ENCODE measurements around the gene VRK2. TPM values are rescaled to one million over a fixed set of nuclear protein-coding genes. Genes with fewer than 3 reads are reported as not detected.
"Not testable (repeated sequence)": the region's sequence is repeated elsewhere in the genome, so short reads cannot be mapped to it uniquely, and the experiment has no call there.

The VRK2 gene
- total RNA-seq, 1 experiment from 2014 or later: 52.7 TPM

DNA sequence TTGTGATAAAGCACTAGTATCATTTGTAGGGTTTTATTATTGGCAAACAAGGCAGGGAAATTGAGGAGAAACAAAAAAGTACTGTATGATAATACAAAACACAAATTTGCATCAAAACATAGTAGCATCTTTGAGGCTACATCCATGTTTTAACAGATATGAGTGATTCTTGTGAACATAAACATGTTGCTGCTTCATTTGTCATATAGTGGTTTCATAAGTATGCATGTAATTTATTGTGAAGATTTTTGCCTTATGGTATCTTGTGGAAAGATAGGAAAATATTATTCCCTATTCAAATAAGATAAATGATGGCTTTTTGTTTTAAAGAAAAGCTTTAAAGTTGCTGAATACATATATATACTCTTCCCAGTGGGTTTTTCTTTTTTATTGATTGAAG lies 60.3 kb downstream of the VRK2 start:
- Mint-ChIP-seq H3K4me3 (ENCODE audit: unreplicated experiment) (no peak overlapping the region), H3K27me3 (ENCODE audit: insufficient read depth, unreplicated experiment) (no peaks in the 10 kb centered on the region), H3K4me1 (ENCODE audit: insufficient read depth, unreplicated experiment) (peaks cover 37% of the 10 kb centered on the region), H3K36me3 (ENCODE audit: insufficient read depth, unreplicated experiment) (peaks cover 19% of the 10 kb centered on the region), H3K27ac (ENCODE audit: low read depth, unreplicated experiment) (peak overlapping the region; percentile 89), H3K9me3 (ENCODE audit: unreplicated experiment) (no peaks in the 10 kb centered on the region)
- intact Hi-C loops (cut with micrococcal nuclease): no loop called here
- POLR2A ChIA-PET: interaction anchor here (0.8 to 4.0 kb wide), 6 partner anchors 8 to 321 kb away, joined by 3 to 38 read pairs (median 4); partner anchors contain the start of gene VRK2
- CTCF ChIA-PET: interaction anchor here (0.6 kb wide), 1 partner anchor 28 kb away, joined by 4 read pairs; no protein-coding TSS in a partner anchor
- DNase-seq (ENCODE audit: unreplicated experiment): no peak
- TF ChIP-seq, protein P1, sequence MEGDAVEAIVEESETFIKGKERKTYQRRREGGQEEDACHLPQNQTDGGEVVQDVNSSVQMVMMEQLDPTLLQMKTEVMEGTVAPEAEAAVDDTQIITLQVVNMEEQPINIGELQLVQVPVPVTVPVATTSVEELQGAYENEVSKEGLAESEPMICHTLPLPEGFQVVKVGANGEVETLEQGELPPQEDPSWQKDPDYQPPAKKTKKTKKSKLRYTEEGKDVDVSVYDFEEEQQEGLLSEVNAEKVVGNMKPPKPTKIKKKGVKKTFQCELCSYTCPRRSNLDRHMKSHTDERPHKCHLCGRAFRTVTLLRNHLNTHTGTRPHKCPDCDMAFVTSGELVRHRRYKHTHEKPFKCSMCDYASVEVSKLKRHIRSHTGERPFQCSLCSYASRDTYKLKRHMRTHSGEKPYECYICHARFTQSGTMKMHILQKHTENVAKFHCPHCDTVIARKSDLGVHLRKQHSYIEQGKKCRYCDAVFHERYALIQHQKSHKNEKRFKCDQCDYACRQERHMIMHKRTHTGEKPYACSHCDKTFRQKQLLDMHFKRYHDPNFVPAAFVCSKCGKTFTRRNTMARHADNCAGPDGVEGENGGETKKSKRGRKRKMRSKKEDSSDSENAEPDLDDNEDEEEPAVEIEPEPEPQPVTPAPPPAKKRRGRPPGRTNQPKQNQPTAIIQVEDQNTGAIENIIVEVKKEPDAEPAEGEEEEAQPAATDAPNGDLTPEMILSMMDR (IDR thresholded peaks at IDR 0.05; ENCODE audit: unreplicated experiment): no peak
- no TSS peak for BruUV-seq (replicated peaks)

DNA sequence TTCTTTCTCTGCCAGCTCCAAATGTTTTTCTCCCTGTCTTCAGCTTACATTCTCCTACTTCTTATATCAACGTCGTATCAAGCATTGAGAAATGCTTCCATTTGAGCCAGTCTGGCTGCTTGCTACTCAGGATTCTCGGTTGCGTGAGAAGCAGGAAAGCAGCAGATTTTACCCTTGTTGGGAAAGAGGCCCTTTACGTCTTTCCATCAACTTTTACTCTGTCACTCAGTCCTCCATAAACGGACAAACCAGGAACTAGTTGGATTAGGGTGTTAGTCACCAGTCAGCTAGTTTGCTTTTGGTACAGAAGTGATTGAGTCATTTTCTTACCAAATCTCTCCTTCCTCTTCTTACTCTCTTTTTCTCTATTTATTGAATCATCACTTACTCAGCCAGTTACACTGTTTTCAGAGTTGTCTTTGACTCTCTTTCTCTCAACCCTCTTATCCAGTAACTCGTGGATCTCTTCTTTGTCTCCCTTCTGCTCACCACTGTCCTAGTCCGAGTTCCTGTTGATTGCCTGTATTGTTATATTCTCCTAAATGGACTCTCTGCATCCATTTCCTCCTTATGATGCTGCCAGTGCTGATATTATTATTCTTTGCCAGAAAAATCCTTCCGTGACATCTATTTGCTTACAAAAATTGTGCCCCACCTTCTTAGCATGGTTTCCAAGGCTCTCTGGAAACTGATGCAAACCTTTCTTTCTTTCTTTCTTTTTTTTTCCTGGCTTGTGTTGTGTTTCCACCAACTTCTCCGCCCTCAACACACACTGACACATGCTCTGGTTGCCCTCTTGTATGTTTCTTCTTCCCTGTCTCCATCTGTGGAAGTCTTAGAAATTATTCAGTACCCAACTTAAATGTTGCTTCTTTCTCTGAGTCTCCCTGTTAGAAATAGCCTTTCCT lies 61.5 kb downstream of the VRK2 start:
- intact Hi-C loops (cut with micrococcal nuclease): loop anchor here (2.0 kb wide), 1 partner anchor 61 kb away; the partner anchor contains the start of gene VRK2
- POLR2A ChIA-PET: interaction anchor here (0.5 to 4.0 kb wide), 14 partner anchors 9 to 608 kb away, joined by 3 to 38 read pairs (median 4); partner anchors contain the start of gene VRK2

DNA sequence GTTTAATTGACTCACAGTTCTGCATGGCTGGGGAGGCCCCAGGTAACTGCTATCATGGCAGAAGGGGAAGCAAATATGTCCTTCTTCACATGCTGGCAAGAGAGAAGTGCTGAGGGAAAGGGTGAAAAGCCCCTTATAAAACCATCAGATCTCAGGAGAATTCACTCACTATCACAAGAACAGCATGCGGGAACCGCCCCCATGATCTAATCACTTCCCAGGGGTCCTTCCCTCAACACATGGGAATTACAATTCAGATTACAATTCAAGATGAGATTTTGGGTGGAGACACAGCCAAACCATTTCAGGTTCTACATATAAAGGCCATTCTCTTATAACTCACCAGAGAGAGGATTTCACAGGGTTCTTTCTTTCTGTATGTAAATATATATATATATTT lies 62.9 kb downstream of the VRK2 start:
- Mint-ChIP-seq H3K27ac (ENCODE audit: low read depth, unreplicated experiment) (peak overlapping the region; percentile 61), H3K4me1 (ENCODE audit: insufficient read depth, unreplicated experiment) (peaks cover 52% of the 10 kb centered on the region), H3K36me3 (ENCODE audit: insufficient read depth, unreplicated experiment) (peaks cover 19% of the 10 kb centered on the region), H3K4me3 (ENCODE audit: unreplicated experiment) (no peak overlapping the region), H3K9me3 (ENCODE audit: unreplicated experiment) (no peaks in the 10 kb centered on the region), H3K27me3 (ENCODE audit: insufficient read depth, unreplicated experiment) (no peaks in the 10 kb centered on the region)
- ChIA-PET CTCF (no interaction called here), POLR2A (interaction anchor here (0.6 to 4.0 kb wide), 4 partner anchors 11 to 63 kb away, joined by 3 to 38 read pairs (median 4); partner anchors contain the start of gene VRK2)
- intact Hi-C loops (cut with micrococcal nuclease): loop anchor here (2.0 kb wide), 1 partner anchor 63 kb away; the partner anchor contains the start of gene VRK2
- TF ChIP-seq, protein P1 (IDR thresholded peaks at IDR 0.05; ENCODE audit: unreplicated experiment): no peak
- no peak for DNase-seq (ENCODE audit: unreplicated experiment)
- no TSS peak for BruUV-seq (replicated peaks)

More for the DNA sequence above, 61.5 kb downstream of the VRK2 start:
- DNase-seq (ENCODE audit: unreplicated experiment): peak; percentile 97
- peak overlapping the region; percentile 89 for H3K27ac Mint-ChIP-seq (ENCODE audit: low read depth, unreplicated experiment)
- H3K27me3 Mint-ChIP-seq (ENCODE audit: insufficient read depth, unreplicated experiment): no peaks in the 10 kb centered on the region
- H3K4me1 Mint-ChIP-seq (ENCODE audit: insufficient read depth, unreplicated experiment): peaks cover 46% of the 10 kb centered on the region
- CTCF ChIA-PET: no interaction called here
- no peaks in the 10 kb centered on the region for H3K9me3 Mint-ChIP-seq (ENCODE audit: unreplicated experiment)
- peak overlapping the region; percentile 58 for H3K4me3 Mint-ChIP-seq (ENCODE audit: unreplicated experiment)
- TF ChIP-seq, protein P1 (IDR thresholded peaks at IDR 0.05; ENCODE audit: unreplicated experiment): no peak
- peaks cover 19% of the 10 kb centered on the region for H3K36me3 Mint-ChIP-seq (ENCODE audit: insufficient read depth, unreplicated experiment)
- BruUV-seq (replicated peaks): TSS peak; percentile 89

DNA sequence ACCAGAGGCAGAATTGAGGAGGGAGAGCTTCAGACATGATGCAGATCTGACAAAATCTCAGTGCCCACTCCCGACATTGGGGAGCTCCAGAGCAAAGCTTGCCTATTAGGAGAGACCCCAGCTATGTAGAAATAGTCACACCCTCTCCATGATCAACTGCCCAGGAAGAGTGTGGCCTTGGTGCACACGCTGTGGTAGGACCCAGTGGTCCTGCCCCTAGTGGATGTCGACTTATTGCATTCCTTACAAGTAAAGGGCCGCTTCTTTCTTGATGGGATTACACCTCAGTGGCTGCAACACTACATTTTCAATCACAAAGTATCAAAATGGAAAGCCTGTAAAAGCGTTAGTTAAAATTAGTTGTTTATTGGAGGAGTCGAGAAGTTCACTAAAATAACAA lies 64.2 kb downstream of the VRK2 start:
- Mint-ChIP-seq H3K27ac (ENCODE audit: low read depth, unreplicated experiment) (peak overlapping the region; percentile 61), H3K9me3 (ENCODE audit: unreplicated experiment) (no peaks in the 10 kb centered on the region), H3K4me3 (ENCODE audit: unreplicated experiment) (no peak overlapping the region), H3K4me1 (ENCODE audit: insufficient read depth, unreplicated experiment) (peaks cover 63% of the 10 kb centered on the region), H3K27me3 (ENCODE audit: insufficient read depth, unreplicated experiment) (no peaks in the 10 kb centered on the region), H3K36me3 (ENCODE audit: insufficient read depth, unreplicated experiment) (peaks cover 20% of the 10 kb centered on the region)
- ChIA-PET POLR2A (interaction anchor here (3.8 kb wide), 1 partner anchor 11 kb away, joined by 32 read pairs; no protein-coding TSS in a partner anchor), CTCF (interaction anchor here (1.0 kb wide), 1 partner anchor 16 kb away, joined by 3 read pairs; no protein-coding TSS in a partner anchor)
- TF ChIP-seq, protein P1 (IDR thresholded peaks at IDR 0.05; ENCODE audit: unreplicated experiment): no peak
- BruUV-seq (replicated peaks): no TSS peak
- DNase-seq (ENCODE audit: unreplicated experiment): no peak
- intact Hi-C loops (cut with micrococcal nuclease): no loop called here

DNA sequence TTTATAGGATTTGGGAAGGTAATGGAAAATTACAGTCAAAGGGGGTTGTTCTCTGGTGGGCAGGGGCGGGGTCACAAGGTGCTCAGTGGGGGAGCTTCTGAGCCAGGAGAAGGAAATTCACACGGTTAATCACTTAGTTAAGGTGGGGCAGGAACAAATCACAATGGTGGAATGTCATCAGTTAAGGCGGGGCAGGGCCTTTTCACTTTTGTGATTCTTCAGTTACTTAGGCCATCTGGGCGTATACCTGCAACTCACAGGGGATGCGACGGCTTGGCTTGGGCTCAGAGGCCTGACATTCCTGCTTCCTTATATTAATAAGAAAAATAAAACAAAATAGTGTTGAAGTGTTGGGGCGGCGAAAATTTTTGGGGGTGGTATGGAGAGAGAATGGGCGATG lies 67.0 kb downstream of the VRK2 start:
- peak overlapping the region; percentile 93 for H3K27ac Mint-ChIP-seq (ENCODE audit: low read depth, unreplicated experiment)
- H3K9me3 Mint-ChIP-seq (ENCODE audit: unreplicated experiment); intact Hi-C loops (cut with micrococcal nuclease); H3K27me3 Mint-ChIP-seq (ENCODE audit: insufficient read depth, unreplicated experiment); BruUV-seq (replicated peaks): not testable (repeated sequence)
- H3K4me3 Mint-ChIP-seq (ENCODE audit: unreplicated experiment): peak overlapping the region; percentile 64
- peaks cover 24% of the 10 kb centered on the region for H3K36me3 Mint-ChIP-seq (ENCODE audit: insufficient read depth, unreplicated experiment)
- POLR2A ChIA-PET: interaction anchor here (0.6 to 3.8 kb wide), 3 partner anchors 14 to 67 kb away, joined by 3 to 32 read pairs (median 18); partner anchors contain the start of gene VRK2
- peaks cover 65% of the 10 kb centered on the region for H3K4me1 Mint-ChIP-seq (ENCODE audit: insufficient read depth, unreplicated experiment)
- DNase-seq (ENCODE audit: unreplicated experiment): peak; percentile 55
- CTCF ChIA-PET: interaction anchor here (1.1 kb wide), 1 partner anchor 12 kb away, joined by 3 read pairs; no protein-coding TSS in a partner anchor
